HG03066 (cell line): ENCODE measurements around the gene PXMP2.
A peak's percentile ranks its signal among the peaks of the same experiment; 100 is the strongest.

ENCODE experiments used
- ATAC-seq: cut with Tn5 transposase; IDR thresholded peaks from one replicate; pipeline ENCODE4 v1.9.1; 2021; ENCODE audit warnings: low read depth; ENCODE audit not compliant: unreplicated experiment

PXMP2 gene

GRCh38 chr12:132687211-132688164 is at the start of gene PXMP2, which contains the start of gene POLE:
TSS of gene PXMP2 (plus strand) at chr12:132687587. CDS start at chr12:132687671, 84 bp downstream.
TSS of gene POLE (minus strand) at chr12:132687342. CDS start at chr12:132687315, 27 bp downstream.
- peak; percentile 90 for ATAC-seq

GRCh38 chr12:132637811-132638210 is 49.6 kb upstream of the PXMP2 start:
- no peak for ATAC-seq

- no peak for ATAC-seq
Measured at GRCh38 chr12:132638541-132639408, 48.6 kb upstream of the PXMP2 start.

GRCh38 chr12:132639956-132640520 is 47.3 kb upstream of the PXMP2 start:
- no peak for ATAC-seq

GRCh38 chr12:132640936-132641335 is 46.5 kb upstream of the PXMP2 start:
- ATAC-seq: no peak

- no peak for ATAC-seq
Measured at GRCh38 chr12:132641811-132642650, 45.4 kb upstream of the PXMP2 start.

- ATAC-seq: no peak
Measured at GRCh38 chr12:132642846-132643835, 44.2 kb upstream of the PXMP2 start.

GRCh38 chr12:132646850-132647249 is 40.5 kb upstream of the PXMP2 start:
- ATAC-seq: no peak

- ATAC-seq: no peak
Measured at GRCh38 chr12:132647858-132648257, 39.5 kb upstream of the PXMP2 start.

- ATAC-seq: no peak
Measured at GRCh38 chr12:132648616-132649225, 38.7 kb upstream of the PXMP2 start.

- ATAC-seq: no peak
Measured at GRCh38 chr12:132649226-132649945, 38.0 kb upstream of the PXMP2 start.

- no peak for ATAC-seq
Measured at GRCh38 chr12:132651444-132652100, 35.8 kb upstream of the PXMP2 start.

GRCh38 chr12:132653567-132654290 is 33.7 kb upstream of the PXMP2 start:
- ATAC-seq: no peak

GRCh38 chr12:132657004-132657727 is 30.2 kb upstream of the PXMP2 start:
- ATAC-seq: no peak

- ATAC-seq: no peak
Measured at GRCh38 chr12:132658149-132658894, 29.1 kb upstream of the PXMP2 start.
